ENCODE measurements around the gene TNPO3. TPM values are rescaled to one million over a fixed set of nuclear protein-coding genes. Genes with fewer than 3 reads are reported as not detected.

TNPO3 gene
- polyA plus RNA-seq, 1 of the 3 experiments (the other 2 are of a cell fraction), result 27.8 TPM

DNA sequence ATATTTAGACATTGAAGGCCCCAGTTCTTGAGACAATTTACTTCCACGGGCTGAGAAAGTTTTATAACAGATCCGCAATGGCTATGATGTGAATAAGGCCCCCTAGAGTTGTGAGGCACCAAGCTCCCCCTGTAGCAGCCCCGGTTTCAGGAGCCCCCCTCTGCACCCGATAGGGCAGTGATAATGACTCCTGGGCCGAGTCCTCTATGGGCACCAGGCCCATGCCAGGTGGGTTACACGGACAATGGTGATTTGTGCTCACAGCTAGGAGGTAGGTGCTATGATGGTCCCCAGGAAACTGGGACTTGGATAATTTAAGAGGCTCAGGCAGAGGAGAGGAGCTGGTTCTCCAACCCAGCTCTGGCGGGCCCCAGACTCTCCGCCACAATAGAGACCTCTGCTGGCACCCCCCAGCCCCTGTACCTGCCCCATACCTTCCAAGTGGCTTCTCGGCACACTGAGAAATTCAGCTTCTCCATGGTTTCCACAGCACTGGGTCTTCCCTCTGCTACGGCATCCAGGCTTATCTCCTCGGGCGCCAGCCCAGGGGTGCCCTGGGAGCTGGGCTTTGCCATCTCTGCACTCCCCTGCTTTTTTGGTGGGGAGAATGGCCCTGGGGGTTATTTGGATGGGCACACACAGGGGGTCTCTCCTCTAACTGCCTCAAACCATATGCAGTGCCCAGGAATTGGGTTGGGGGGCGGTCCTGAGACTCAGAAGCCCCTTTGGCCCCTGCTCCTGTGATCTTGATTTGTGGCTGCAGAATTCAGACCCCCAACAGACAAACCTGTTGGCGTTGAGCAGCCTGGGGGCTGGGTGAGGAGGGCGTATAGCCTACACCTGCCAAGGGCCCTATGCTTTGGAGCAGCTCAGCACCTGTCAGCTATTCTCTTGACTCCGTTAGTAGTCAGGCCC is 132.2 kb downstream of the TNPO3 start:
- no peak for TF ChIP-seq RFX5 (IDR thresholded peaks at IDR 0.05; ENCODE audit: low read length)
- no peak for TF ChIP-seq NFIC (IDR thresholded peaks at IDR 0.05; ENCODE audit: borderline replicate concordance)
- no peak for TF ChIP-seq RAD21 (IDR thresholded peaks at IDR 0.05; ENCODE audit: low read length)
- TF ChIP-seq, protein P1, sequence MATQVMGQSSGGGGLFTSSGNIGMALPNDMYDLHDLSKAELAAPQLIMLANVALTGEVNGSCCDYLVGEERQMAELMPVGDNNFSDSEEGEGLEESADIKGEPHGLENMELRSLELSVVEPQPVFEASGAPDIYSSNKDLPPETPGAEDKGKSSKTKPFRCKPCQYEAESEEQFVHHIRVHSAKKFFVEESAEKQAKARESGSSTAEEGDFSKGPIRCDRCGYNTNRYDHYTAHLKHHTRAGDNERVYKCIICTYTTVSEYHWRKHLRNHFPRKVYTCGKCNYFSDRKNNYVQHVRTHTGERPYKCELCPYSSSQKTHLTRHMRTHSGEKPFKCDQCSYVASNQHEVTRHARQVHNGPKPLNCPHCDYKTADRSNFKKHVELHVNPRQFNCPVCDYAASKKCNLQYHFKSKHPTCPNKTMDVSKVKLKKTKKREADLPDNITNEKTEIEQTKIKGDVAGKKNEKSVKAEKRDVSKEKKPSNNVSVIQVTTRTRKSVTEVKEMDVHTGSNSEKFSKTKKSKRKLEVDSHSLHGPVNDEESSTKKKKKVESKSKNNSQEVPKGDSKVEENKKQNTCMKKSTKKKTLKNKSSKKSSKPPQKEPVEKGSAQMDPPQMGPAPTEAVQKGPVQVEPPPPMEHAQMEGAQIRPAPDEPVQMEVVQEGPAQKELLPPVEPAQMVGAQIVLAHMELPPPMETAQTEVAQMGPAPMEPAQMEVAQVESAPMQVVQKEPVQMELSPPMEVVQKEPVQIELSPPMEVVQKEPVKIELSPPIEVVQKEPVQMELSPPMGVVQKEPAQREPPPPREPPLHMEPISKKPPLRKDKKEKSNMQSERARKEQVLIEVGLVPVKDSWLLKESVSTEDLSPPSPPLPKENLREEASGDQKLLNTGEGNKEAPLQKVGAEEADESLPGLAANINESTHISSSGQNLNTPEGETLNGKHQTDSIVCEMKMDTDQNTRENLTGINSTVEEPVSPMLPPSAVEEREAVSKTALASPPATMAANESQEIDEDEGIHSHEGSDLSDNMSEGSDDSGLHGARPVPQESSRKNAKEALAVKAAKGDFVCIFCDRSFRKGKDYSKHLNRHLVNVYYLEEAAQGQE (IDR thresholded peaks at IDR 0.05; ENCODE audit: low read depth, low read length), result no peak
- no peak for TF ChIP-seq FOXJ3 (CRISPR knock-in tag; IDR thresholded peaks at IDR 0.05)
- no peak for TF ChIP-seq TCF12 (IDR thresholded peaks at IDR 0.05)
- TF ChIP-seq, protein P2, sequence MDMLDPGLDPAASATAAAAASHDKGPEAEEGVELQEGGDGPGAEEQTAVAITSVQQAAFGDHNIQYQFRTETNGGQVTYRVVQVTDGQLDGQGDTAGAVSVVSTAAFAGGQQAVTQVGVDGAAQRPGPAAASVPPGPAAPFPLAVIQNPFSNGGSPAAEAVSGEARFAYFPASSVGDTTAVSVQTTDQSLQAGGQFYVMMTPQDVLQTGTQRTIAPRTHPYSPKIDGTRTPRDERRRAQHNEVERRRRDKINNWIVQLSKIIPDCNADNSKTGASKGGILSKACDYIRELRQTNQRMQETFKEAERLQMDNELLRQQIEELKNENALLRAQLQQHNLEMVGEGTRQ (IDR thresholded peaks at IDR 0.05; ENCODE audit: borderline replicate concordance, low read depth, low read length), result no peak
- TF ChIP-seq JUND (IDR thresholded peaks at IDR 0.05), result no peak
- TF ChIP-seq ELF1 (IDR thresholded peaks at IDR 0.05), result no peak
- no peak for TF ChIP-seq GABPA (IDR thresholded peaks at IDR 0.05; ENCODE audit: low read depth)
- TF ChIP-seq GATA2 (CRISPR knock-in tag; IDR thresholded peaks at IDR 0.05), result no peak
- no peak for TF ChIP-seq RCOR1 (IDR thresholded peaks at IDR 0.05; ENCODE audit: low read length)
- TF ChIP-seq MEF2A (IDR thresholded peaks at IDR 0.05; ENCODE audit: borderline replicate concordance, low read depth), result no peak
- TF ChIP-seq, protein P3, sequence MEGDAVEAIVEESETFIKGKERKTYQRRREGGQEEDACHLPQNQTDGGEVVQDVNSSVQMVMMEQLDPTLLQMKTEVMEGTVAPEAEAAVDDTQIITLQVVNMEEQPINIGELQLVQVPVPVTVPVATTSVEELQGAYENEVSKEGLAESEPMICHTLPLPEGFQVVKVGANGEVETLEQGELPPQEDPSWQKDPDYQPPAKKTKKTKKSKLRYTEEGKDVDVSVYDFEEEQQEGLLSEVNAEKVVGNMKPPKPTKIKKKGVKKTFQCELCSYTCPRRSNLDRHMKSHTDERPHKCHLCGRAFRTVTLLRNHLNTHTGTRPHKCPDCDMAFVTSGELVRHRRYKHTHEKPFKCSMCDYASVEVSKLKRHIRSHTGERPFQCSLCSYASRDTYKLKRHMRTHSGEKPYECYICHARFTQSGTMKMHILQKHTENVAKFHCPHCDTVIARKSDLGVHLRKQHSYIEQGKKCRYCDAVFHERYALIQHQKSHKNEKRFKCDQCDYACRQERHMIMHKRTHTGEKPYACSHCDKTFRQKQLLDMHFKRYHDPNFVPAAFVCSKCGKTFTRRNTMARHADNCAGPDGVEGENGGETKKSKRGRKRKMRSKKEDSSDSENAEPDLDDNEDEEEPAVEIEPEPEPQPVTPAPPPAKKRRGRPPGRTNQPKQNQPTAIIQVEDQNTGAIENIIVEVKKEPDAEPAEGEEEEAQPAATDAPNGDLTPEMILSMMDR (IDR thresholded peaks at IDR 0.05), result no peak
- no peak for TF ChIP-seq CHD2 (IDR thresholded peaks at IDR 0.05; ENCODE audit: low read length, partially characterized antibody)
- no peak for TF ChIP-seq MXI1 (IDR thresholded peaks at IDR 0.05; ENCODE audit: low read depth, low read length)
- no peak overlapping the region for H3K4me3 ChIP-seq (ENCODE audit: low read depth in 2 of 2, low read length in 1 of 2)
- no peaks in the 10 kb centered on the region for H3K9me3 ChIP-seq
- no peak overlapping the region for H2AFZ ChIP-seq (ENCODE audit: low read depth)
- peaks cover 54% of the 10 kb centered on the region for H3K27me3 ChIP-seq (ENCODE audit: insufficient read depth)
- no peaks in the 10 kb centered on the region for H3K9me2 ChIP-seq
- no peak overlapping the region for H3K4me2 ChIP-seq
- POLR2A ChIA-PET, result no interaction called here
- WGBS (ENCODE audit: low lambda C conversion rate), result 70% methylated on average over 16 of the region's 16 CpGs
- H4K20me1 ChIP-seq (ENCODE audit: insufficient read depth), result no peaks in the 10 kb centered on the region
- no peak overlapping the region for H3K9ac ChIP-seq
- H3K79me2 ChIP-seq (ENCODE audit: insufficient read depth), result no peaks in the 10 kb centered on the region
- no peaks in the 10 kb centered on the region for H3K36me3 ChIP-seq (replicated peaks in 1 of 2; ENCODE audit: control insufficient read depth in 1 of 2, insufficient read depth in 2 of 2, low read length in 1 of 2)
- H3K4me1 ChIP-seq (ENCODE audit: control insufficient read depth in 1 of 2, insufficient read depth in 2 of 2, low read depth in 1 of 2, low read length in 1 of 2), result peaks cover 0 to 5% of the 10 kb centered on the region in 2 experiments; a peak in 1 of 4 replicates
- no peak overlapping the region for H3K27ac ChIP-seq (ENCODE audit: low read depth in 2 of 2, low read length in 1 of 2)
- CTCF ChIA-PET, result interaction anchor here (0.7 to 2.9 kb wide), 11 partner anchors 9 to 291 kb away, joined by 3 to 14 read pairs (median 3); no protein-coding TSS in a partner anchor
- H3F3A ChIP-seq (replicated peaks; ENCODE audit: insufficient read depth), result no peaks in the 10 kb centered on the region
- no peak for DNase-seq

Data from SK-N-SH (cell line).